Body of pancreas (tissue), 4 donors: ENCODE measurements around the gene GTF2A1.

Experiments used
- POLR2A ChIP-seq, 3 donors: fragments of 450-650 bp; IDR thresholded peaks; one replicate each; pipeline ENCODE4 v1.6.1; 2016; ENCODE audit warnings: antibody characterized with exemption in 3 of 3, mild to moderate bottlenecking in 2 of 3
- TF ChIP-seq, protein P1 (sequence below), 7 experiments: fragments of 450-650 bp in 4 of 7; fragments of 200-600 bp in 3 of 7; sonication (generic) in 3 of 7; IDR thresholded peaks; one replicate each; pipeline ENCODE4 v1.5.1; 2016 to 2019; ENCODE audit warnings: antibody characterized with exemption in 7 of 7

GRCh38 chr14:81247271-81247766, 26.6 kb upstream of the GTF2A1 start:
- TF ChIP-seq, protein P1, sequence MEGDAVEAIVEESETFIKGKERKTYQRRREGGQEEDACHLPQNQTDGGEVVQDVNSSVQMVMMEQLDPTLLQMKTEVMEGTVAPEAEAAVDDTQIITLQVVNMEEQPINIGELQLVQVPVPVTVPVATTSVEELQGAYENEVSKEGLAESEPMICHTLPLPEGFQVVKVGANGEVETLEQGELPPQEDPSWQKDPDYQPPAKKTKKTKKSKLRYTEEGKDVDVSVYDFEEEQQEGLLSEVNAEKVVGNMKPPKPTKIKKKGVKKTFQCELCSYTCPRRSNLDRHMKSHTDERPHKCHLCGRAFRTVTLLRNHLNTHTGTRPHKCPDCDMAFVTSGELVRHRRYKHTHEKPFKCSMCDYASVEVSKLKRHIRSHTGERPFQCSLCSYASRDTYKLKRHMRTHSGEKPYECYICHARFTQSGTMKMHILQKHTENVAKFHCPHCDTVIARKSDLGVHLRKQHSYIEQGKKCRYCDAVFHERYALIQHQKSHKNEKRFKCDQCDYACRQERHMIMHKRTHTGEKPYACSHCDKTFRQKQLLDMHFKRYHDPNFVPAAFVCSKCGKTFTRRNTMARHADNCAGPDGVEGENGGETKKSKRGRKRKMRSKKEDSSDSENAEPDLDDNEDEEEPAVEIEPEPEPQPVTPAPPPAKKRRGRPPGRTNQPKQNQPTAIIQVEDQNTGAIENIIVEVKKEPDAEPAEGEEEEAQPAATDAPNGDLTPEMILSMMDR (IDR thresholded peaks at IDR 0.05): no peak
- TF ChIP-seq POLR2A (IDR thresholded peaks at IDR 0.05): no peak
